Endodermal cell (in vitro differentiated cells): ENCODE measurements around the gene CASP8AP2. TPM values are rescaled to one million over a fixed set of nuclear protein-coding genes. Genes with fewer than 3 reads are reported as not detected.

ENCODE experiments used
- DNase-seq: peaks from one replicate; pipeline ENCODE4 v3.0.0-alpha.2; 2017
- H3K27ac ChIP-seq: 2 replicates; pipeline ENCODE4 v1.5.1; 2013; ENCODE audit warnings: mild to moderate bottlenecking, low read depth, low read length, moderate library complexity
- H3K27me3 ChIP-seq: 2 replicates; pipeline ENCODE4 v1.6.1; 2013; ENCODE audit warnings: mild to moderate bottlenecking, low read length, moderate library complexity; ENCODE audit not compliant: insufficient read depth, control insufficient read depth, poor library complexity, severe bottlenecking
- H3K36me3 ChIP-seq: 2 replicates; pipeline ENCODE4 v1.7.0; 2013; ENCODE audit warnings: mild to moderate bottlenecking, low read length, moderate library complexity; ENCODE audit not compliant: control insufficient read depth, insufficient read depth
- H3K4me1 ChIP-seq: one replicate; pipeline ENCODE4 v1.7.0; 2013; ENCODE audit warnings: low read length; ENCODE audit not compliant: control insufficient read depth, insufficient read depth
- H3K4me3 ChIP-seq: 2 replicates; pipeline ENCODE4 v1.5.1; 2013; ENCODE audit warnings: mild to moderate bottlenecking, low read length, moderate library complexity
- H3K9ac ChIP-seq: 2 replicates; pipeline ENCODE4 v1.6.1; 2013; ENCODE audit warnings: mild to moderate bottlenecking, low read length, moderate library complexity; ENCODE audit not compliant: poor library complexity, severe bottlenecking; ENCODE audit errors: extremely low read depth
- H3K9me3 ChIP-seq: 2 replicates; pipeline ENCODE4 v1.6.1; 2013; ENCODE audit warnings: mild to moderate bottlenecking, low read length, moderate library complexity; ENCODE audit not compliant: control insufficient read depth
- H3K27ac Mint-ChIP-seq: 2 replicates; pipeline ENCODE4 v1.8.0; 2020; ENCODE audit warnings: mixed read lengths
- H3K27me3 Mint-ChIP-seq: 2 replicates; pipeline ENCODE4 v1.8.0; 2021; ENCODE audit warnings: mild to moderate bottlenecking, mixed read lengths; ENCODE audit not compliant: insufficient read depth
- H3K36me3 Mint-ChIP-seq: 2 replicates; pipeline ENCODE4 v1.8.0; 2020; ENCODE audit warnings: low read depth, mixed read lengths
- H3K4me1 Mint-ChIP-seq: 2 replicates; pipeline ENCODE4 v1.8.0; 2020; ENCODE audit warnings: mixed read lengths
- H3K4me3 Mint-ChIP-seq: 2 replicates; pipeline ENCODE4 v1.8.0; 2020; ENCODE audit warnings: mild to moderate bottlenecking, moderate library complexity, mixed read lengths
- H3K9me3 Mint-ChIP-seq: 2 replicates; pipeline ENCODE4 v1.8.0; 2020; ENCODE audit warnings: mild to moderate bottlenecking, mixed read lengths
- WGBS, 2 experiments: methylation state at CpG; one replicate each; pipeline versions ENCODE4 v1.1.5 to v1.1.7; 2013; ENCODE audit warnings: missing lambda C conversion rate in 2 of 2, mixed read lengths in 1 of 2; ENCODE audit not compliant: insufficient coverage in 1 of 2, insufficient read length in 1 of 2; 5-methylcytosine and 5-hydroxymethylcytosine counted together
- total RNA-seq, 2 donors: library from RNA; stranded (reverse); fragmentation: NEBNext Ultra II Directional in 1 of 2; extraction: Animal tissue kit (Norgen Biotek cat#: 25700) in 1 of 2; gene quantifications; 2 replicates in 1 of 2; 3 replicates in 1 of 2; pipeline ENCODE4 v1.2.1, GENCODE V29; 2021
- TF ChIP-seq, protein P1 (sequence below): fragments of 200-600 bp; sonication (generic); conservative IDR thresholded peaks from 2 replicates; pipeline ENCODE4 v1.5.0; 2021; ENCODE audit warnings: antibody characterized with exemption, mild to moderate bottlenecking

Gene CASP8AP2
- total RNA-seq, 2 donors from 2014 or later: 31.1 to 40.0 TPM

DNA sequence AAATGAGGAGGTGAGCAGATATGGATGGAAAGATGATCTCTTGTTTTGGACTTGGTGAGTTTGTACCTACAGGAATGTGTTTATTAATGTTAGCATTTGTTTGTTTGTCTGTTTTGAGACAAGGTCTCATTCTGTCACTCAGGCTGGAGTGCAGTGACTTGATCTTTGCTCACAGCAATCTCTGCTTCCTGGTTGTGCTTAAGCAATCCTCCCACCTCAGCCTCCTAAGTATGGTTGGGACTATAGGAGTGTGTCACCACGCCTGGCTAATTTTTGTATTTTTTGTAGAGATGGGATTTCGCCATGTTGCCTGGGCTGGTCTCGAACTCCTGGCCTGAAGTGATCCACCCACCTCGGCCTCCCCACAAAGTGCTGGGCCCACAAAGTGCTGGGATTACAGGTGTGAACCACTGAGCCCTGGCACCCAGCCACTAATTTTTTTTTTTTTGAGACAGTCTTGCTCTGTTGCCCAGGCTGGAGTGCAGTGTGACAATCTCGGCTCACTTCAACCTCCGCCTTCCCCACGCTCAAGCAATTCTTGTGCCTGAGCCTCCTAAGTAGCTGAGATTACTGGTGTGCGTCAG lies 7.1 kb downstream of the CASP8AP2 start:
- no peak for DNase-seq
- Mint-ChIP-seq H3K4me3 (no peak overlapping the region), H3K9me3 (no peaks in the 10 kb centered on the region), H3K4me1 (no peaks in the 10 kb centered on the region), H3K36me3 (peaks cover 65% of the 10 kb centered on the region), H3K27ac (peak overlapping the region; percentile 4), H3K27me3 (no peaks in the 10 kb centered on the region)
- Histone ChIP-seq H3K9ac (no peak overlapping the region), H3K36me3 (peaks cover 60% of the 10 kb centered on the region), H3K27ac (no peak overlapping the region), H3K4me1 (no peaks in the 10 kb centered on the region), H3K9me3 (no peaks in the 10 kb centered on the region), H3K4me3 (no peak overlapping the region), H3K27me3 (no peaks in the 10 kb centered on the region)
- WGBS, 2 experiments: 94 to 96% methylated on average over 7 to 8 of the region's 8 CpGs
- TF ChIP-seq, protein P1, sequence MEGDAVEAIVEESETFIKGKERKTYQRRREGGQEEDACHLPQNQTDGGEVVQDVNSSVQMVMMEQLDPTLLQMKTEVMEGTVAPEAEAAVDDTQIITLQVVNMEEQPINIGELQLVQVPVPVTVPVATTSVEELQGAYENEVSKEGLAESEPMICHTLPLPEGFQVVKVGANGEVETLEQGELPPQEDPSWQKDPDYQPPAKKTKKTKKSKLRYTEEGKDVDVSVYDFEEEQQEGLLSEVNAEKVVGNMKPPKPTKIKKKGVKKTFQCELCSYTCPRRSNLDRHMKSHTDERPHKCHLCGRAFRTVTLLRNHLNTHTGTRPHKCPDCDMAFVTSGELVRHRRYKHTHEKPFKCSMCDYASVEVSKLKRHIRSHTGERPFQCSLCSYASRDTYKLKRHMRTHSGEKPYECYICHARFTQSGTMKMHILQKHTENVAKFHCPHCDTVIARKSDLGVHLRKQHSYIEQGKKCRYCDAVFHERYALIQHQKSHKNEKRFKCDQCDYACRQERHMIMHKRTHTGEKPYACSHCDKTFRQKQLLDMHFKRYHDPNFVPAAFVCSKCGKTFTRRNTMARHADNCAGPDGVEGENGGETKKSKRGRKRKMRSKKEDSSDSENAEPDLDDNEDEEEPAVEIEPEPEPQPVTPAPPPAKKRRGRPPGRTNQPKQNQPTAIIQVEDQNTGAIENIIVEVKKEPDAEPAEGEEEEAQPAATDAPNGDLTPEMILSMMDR: no peak

DNA sequence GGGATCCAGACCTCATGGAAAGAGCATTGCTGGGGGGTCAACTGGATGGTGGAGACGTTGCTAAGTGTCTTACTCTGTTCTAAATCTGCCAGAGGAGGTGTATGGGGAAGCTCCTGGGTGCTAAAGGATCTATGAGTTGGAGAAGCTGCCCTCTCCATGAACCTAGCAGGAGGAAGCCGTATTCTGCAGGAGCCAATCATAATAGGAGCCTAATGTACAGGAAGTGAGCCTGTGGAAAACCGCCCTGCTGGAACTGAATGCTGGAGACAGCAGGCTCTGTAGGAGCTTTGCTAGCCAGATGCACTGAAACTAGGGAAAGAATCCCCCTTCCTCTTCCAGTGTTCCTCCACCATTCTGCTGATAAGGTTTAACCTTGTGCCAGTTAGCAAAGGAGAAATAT lies 10.9 kb downstream of the CASP8AP2 start:
- Histone ChIP-seq H3K27me3 (no peaks in the 10 kb centered on the region), H3K27ac (no peak overlapping the region), H3K36me3 (peaks cover 31% of the 10 kb centered on the region), H3K4me1 (peaks cover 9% of the 10 kb centered on the region), H3K4me3 (no peak overlapping the region), H3K9ac (no peak overlapping the region), H3K9me3 (no peaks in the 10 kb centered on the region)
- no peak for DNase-seq
- TF ChIP-seq, protein P1: no peak
- H3K36me3 Mint-ChIP-seq: peaks cover 39% of the 10 kb centered on the region
- no peaks in the 10 kb centered on the region for H3K27me3 Mint-ChIP-seq
- 88 to 94% methylated on average over 2 to 3 of the region's 3 CpGs for WGBS, 2 experiments
- peaks cover 25% of the 10 kb centered on the region for H3K4me1 Mint-ChIP-seq
- H3K9me3 Mint-ChIP-seq: no peaks in the 10 kb centered on the region
- H3K4me3 Mint-ChIP-seq: no peak overlapping the region
- H3K27ac Mint-ChIP-seq: no peak overlapping the region

DNA sequence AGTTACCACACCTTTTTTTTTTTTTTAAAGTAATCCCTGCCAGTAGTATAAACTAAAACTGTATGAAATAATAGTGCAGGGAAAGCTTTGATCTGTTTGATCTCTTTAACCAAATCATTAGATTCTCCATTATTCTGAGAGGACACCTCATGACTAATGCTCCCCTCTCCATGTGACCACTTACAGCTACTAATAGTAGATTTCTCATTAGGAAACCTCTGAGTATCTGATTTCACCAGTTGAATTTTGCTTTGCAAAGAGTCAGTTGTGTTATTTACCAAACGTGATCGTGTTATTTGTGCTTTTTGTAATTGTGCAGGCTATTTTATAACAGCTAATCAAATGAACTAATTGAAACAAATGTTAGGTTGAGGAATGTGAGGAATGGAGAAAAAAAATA lies 12.5 kb downstream of the CASP8AP2 start:
- Histone ChIP-seq H3K4me3 (no peak overlapping the region), H3K9ac (no peak overlapping the region), H3K4me1 (peaks cover 9% of the 10 kb centered on the region), H3K9me3 (no peaks in the 10 kb centered on the region), H3K27me3 (no peaks in the 10 kb centered on the region), H3K36me3 (peaks cover 26% of the 10 kb centered on the region), H3K27ac (no peak overlapping the region)
- Mint-ChIP-seq H3K27ac (no peak overlapping the region), H3K4me1 (peaks cover 25% of the 10 kb centered on the region), H3K9me3 (no peaks in the 10 kb centered on the region), H3K4me3 (no peak overlapping the region), H3K36me3 (peaks cover 31% of the 10 kb centered on the region), H3K27me3 (no peaks in the 10 kb centered on the region)
- TF ChIP-seq, protein P1: no peak
- no peak for DNase-seq
- WGBS, 2 experiments: 90 to 93% methylated on average over 2 of the region's 2 CpGs
